ENCODE results near the gene RGP1. TPM values are rescaled to one million over a fixed set of nuclear protein-coding genes. Genes with fewer than 3 reads are reported as not detected.

RGP1 gene
- total RNA-seq, 1 donor from 2014 or later = 11.8 TPM

DNA sequence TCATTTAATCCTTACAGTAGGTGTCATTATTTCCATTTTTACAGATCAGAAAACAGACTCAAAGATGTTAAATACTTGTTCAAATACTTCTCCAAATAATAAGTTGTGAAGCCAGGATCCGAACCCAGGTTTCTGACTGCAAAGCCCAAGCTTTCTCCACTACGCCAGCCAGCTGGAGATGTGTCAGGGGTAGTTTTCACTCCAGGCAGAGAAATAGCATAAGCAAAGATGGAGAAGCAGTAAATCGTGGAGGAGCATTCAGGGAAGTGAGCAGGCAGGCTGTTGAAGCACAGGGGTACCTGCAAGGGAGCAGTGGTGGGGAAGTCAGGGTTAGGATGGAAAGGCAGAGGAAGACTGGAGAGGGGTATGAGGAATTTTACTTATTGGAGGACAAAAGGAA is 20.0 kb upstream of the RGP1 start:
- Histone ChIP-seq H3K27me3 (ENCODE audit: control insufficient read depth, insufficient read depth, low read length) (no peaks in the 10 kb centered on the region), H3K36me3 (ENCODE audit: control insufficient read depth, insufficient read depth, low read length) (peaks cover 9% of the 10 kb centered on the region), H3K4me3 (ENCODE audit: low read depth, low read length) (no peak overlapping the region)
- no peak for FAIRE-seq
- TF ChIP-seq, protein P1, sequence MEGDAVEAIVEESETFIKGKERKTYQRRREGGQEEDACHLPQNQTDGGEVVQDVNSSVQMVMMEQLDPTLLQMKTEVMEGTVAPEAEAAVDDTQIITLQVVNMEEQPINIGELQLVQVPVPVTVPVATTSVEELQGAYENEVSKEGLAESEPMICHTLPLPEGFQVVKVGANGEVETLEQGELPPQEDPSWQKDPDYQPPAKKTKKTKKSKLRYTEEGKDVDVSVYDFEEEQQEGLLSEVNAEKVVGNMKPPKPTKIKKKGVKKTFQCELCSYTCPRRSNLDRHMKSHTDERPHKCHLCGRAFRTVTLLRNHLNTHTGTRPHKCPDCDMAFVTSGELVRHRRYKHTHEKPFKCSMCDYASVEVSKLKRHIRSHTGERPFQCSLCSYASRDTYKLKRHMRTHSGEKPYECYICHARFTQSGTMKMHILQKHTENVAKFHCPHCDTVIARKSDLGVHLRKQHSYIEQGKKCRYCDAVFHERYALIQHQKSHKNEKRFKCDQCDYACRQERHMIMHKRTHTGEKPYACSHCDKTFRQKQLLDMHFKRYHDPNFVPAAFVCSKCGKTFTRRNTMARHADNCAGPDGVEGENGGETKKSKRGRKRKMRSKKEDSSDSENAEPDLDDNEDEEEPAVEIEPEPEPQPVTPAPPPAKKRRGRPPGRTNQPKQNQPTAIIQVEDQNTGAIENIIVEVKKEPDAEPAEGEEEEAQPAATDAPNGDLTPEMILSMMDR (IDR thresholded peaks at IDR 0.05; ENCODE audit: insufficient read depth, low read length, severe bottlenecking) = no peak
- no peak for DNase-seq (ENCODE audit: low read depth)

DNA sequence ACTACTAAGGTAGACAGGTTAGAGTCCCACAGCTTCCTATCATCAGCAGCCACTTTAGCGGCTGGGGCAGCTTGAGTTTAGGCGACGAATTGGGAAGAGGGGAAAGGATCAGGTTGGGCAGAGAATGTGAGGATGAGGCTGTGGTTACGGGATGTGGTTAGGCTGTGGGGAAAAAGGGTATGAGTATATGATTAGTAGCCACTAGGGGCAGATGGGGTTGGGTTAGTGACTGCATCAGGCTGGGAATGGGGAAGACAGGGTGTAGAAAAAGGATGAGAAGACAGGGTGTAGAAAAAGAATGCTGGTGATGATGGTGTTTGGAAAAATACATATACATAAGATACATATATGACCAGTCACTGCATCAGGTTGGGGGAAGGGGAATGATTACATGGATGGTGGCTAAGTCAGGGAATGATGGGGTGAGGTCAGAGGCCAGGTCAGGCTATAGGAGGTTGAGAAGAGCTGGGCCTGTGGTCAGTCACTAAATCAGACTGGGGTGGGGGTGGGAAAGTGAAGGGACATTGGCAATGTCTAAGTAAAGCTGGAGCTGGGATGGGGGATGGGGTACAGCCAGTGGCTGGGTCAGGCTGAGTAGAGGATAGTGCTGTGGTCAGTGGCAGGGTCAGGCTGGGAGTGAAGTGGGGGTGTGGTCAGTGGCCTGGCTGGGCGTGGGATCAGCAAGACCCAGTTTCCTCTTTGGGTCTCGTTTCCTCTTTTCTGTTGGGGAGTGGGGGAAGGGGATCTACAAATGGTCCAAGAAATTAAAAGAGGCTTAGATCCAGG is 19.2 kb upstream of the RGP1 start:
- DNase-seq (ENCODE audit: low read depth) (peak; percentile 81), FAIRE-seq (no peak)
- H3K4me3 ChIP-seq (ENCODE audit: low read depth, low read length) = no peak overlapping the region
- peaks cover 5% of the 10 kb centered on the region for H3K36me3 ChIP-seq (ENCODE audit: control insufficient read depth, insufficient read depth, low read length)
- TF ChIP-seq, protein P1 (IDR thresholded peaks at IDR 0.05; ENCODE audit: insufficient read depth, low read length, severe bottlenecking) = peak; percentile 68
- no peaks in the 10 kb centered on the region for H3K27me3 ChIP-seq (ENCODE audit: control insufficient read depth, insufficient read depth, low read length)

DNA sequence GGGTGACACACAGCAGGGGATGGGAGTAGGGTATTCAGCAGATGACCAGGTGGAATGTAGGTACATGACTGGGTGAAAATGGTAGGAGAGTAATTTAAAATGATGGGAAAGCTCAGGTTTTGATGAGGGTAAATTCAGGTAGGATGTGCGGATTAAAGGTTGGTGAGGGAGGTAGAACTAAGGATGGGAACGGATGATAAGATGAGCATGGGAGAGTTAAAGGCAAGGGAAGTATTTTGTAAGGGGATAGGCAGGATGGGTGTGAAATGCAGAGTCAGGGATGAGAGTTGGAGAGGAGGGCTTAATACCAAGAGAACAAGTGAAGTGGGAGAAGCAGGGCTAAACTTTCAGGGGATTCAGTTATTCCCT is 18.6 kb upstream of the RGP1 start:
- no peak for FAIRE-seq
- H3K4me3 ChIP-seq (ENCODE audit: low read depth, low read length) = no peak overlapping the region

DNA sequence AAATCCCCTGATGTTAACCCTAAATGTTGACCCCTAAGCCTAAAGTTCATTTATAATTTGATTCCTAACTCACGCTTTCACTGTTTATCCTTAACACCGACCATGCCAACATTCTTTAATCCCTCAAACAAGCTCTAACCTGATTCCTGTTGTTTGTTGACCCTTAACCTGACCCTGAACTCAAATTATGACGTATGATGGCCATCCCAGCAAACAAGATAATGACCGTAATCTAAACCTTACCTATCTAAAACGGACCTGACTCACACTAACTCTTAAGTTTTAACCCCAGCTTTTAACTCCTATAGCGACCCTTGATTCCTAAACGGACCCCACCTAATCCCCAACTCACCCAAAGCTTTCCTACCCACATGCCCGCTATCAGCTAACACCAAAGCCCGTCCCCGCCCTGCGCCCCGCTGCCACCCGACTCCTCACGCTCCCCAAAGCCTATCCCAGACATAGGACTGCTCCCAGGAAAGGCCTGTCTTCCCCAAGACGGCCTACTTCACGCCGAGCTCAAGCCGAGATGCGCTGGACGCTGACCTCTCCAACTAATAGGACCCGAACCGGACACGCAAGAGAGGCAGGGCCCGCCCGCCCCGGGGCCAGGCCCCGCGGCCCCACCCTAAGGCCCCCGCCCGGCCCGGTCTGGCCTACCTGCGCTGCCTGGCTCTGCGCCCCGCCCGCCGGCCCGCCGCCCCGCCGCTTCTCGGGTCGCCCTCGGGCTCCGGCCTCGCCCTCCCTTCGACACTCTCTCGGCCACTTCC is 17.5 kb upstream of the RGP1 start:
- peaks cover 9% of the 10 kb centered on the region for H3K36me3 ChIP-seq (ENCODE audit: control insufficient read depth, insufficient read depth, low read length)
- TF ChIP-seq, protein P1 (IDR thresholded peaks at IDR 0.05; ENCODE audit: insufficient read depth, low read length, severe bottlenecking) = no peak
- no peaks in the 10 kb centered on the region for H3K27me3 ChIP-seq (ENCODE audit: control insufficient read depth, insufficient read depth, low read length)
- DNase-seq (ENCODE audit: low read depth) (peak; percentile 29), FAIRE-seq (no peak)
- H3K4me3 ChIP-seq (ENCODE audit: low read depth, low read length) = peak overlapping the region; percentile 58

More for the DNA sequence above, 18.6 kb upstream of the RGP1 start:
- no peak for DNase-seq (ENCODE audit: low read depth)
- TF ChIP-seq, protein P1 (IDR thresholded peaks at IDR 0.05; ENCODE audit: insufficient read depth, low read length, severe bottlenecking) = no peak
- peaks cover 2% of the 10 kb centered on the region for H3K36me3 ChIP-seq (ENCODE audit: control insufficient read depth, insufficient read depth, low read length)
- no peaks in the 10 kb centered on the region for H3K27me3 ChIP-seq (ENCODE audit: control insufficient read depth, insufficient read depth, low read length)

DNA sequence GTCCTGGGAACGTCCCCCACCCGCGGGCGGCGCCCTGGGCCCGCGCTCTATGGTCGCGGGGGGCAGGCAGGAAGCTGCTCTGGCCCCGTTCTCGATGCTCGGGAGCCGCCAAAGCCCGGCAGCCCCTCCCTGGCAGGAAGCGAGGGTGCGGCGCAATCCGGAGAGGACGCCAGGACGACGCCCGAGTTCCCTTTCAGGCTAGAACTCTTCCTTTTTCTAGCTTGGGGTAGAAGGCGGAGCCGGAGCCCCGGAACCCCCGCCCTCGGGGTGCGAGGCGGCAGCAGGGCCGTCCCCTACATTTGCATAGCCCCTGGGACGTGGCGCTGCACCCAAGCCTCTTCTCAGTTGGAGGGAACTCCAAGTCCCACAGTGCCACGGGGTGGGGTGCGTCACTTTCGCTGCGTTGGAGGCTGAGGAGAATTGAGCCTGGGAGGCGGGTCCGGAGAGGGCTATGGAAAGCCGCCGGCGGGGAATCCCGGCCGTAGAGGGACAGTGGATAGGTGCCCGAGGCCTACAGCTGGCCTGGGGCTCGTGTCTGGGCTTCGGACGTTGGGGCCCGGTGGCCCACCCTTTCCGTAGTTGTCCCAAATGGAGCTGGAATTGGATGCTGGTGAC is 16.8 kb upstream of the RGP1 start, which contains the start of the genes CREB3 and TLN1:
CREB3 (plus strand) TSS at position 482 of the 615 bp plus-strand sequence; CDS start at position 589, 107 bp downstream.
TLN1 (minus strand) TSS at position 11 of the 615 bp plus-strand sequence. CDS start 6,501 bp downstream, outside the sequence.
- Histone ChIP-seq H3K27me3 (ENCODE audit: control insufficient read depth, insufficient read depth, low read length) (no peaks in the 10 kb centered on the region), H3K36me3 (ENCODE audit: control insufficient read depth, insufficient read depth, low read length) (peaks cover 13% of the 10 kb centered on the region), H3K4me3 (ENCODE audit: low read depth, low read length) (peak within 1 kb of the TSS; percentile 58)
- TF ChIP-seq, protein P1 (IDR thresholded peaks at IDR 0.05; ENCODE audit: insufficient read depth, low read length, severe bottlenecking) = peak; percentile 3
- peak; percentile 96 for DNase-seq (ENCODE audit: low read depth)
- no peak for FAIRE-seq

Data from bronchial epithelial cell (primary cell).